HG03354 (cell line): ENCODE results near the gene AGT.

Experiments used
- ATAC-seq: cut with Tn5 transposase; IDR thresholded peaks from one replicate; pipeline ENCODE4 v1.9.1; 2021; ENCODE audit warnings: mild to moderate bottlenecking; ENCODE audit not compliant: unreplicated experiment, poor library complexity, severe bottlenecking

Gene AGT

DNA sequence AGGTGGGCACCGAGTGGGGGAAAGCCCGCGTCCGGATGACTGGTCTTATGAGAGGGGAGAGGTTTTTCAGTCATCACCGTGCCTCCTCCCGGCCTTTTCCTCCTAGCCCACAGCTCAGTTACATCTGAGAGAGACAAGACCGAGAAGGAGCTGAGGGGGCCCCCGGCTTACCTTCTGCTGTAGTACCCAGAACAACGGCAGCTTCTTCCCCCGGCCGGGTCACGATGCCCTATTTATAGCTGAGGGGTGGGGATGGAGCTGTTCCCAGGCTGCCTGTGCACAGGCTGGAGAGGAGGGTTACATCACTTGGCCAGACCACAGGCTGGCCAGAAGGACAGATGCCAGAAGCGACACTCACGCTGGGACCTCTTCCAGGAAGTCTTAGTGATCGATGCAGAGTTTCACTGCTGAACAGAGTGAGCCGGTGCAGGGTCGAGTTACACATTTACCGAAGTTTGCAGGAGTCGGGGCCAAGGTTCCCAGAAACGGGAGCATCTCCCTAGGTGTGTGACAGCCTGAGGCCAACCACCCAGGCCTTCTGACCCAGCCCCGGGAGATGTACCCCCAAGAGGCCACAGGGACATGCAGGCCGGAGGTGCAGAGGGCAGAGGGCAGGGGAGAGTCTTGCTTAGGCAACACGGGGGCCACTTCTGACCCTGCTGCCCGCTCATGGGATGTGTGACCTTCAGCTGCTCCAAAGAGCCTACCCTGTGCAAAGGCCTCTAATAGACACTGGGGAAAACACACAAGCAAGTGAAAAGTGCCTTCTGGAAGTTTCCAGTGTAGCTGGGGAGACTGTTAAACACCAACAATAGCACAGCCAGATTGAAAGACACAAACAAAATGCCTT, at the start of gene AGT:
Gene AGT (minus strand): TSS at position 208 of the 850 bp plus-strand sequence. CDS start 3,299 bp downstream, outside the sequence.
- no peak for ATAC-seq

DNA sequence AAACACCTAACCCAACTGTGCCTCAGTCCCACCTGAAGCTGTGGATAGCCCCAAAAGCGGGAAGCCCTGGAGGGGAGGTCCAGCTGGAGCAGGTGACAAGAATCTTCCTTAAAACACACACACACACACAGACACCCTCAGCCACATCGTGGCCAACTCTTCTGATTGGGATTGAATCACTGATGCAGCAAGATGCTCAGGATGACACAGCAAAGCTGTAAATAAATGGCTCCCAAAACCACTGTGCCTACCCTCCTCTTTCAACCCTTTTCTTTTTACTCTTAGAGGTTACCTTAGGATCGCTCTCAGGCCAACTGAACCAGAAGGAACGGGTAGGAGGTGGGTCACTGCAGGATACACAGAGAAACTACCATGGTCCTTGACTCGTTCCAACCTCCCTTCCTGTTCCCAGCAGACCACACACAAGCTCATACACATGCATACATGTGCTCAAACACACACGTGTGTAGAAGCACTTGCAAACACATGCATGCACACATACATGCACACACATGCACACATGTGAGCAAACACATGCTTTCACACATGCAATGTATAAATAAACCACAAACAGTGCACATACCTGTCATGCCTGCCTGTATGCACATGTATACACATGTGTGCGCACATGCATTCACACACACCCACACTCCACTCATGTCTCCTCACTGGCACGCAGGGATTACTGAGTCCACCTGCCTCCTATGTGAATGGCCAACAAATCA, 47.7 kb upstream of the AGT start:
- ATAC-seq = no peak

DNA sequence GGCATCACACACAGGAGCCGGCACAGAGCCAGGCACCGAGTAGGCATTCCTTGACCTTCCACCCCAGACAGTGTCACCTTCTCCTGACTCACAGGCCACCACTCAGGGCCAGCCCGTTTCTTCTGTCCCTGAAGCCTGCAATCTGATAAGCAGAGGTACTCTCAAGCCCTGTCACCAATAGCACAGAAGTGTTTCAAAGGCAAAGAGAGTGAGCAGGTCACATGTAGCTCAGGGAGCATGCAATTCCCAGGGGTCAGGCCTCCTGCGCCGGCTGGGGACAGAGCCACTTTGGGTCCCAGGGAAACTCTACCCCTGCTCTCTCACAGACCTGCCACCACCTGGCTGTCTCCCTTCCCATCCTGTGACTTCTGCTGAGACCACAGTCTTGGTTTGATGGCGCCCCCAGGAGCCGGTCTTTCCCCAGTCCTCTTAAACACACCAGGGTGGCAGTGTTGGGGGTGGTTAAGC, 46.5 kb upstream of the AGT start:
- no peak for ATAC-seq

DNA sequence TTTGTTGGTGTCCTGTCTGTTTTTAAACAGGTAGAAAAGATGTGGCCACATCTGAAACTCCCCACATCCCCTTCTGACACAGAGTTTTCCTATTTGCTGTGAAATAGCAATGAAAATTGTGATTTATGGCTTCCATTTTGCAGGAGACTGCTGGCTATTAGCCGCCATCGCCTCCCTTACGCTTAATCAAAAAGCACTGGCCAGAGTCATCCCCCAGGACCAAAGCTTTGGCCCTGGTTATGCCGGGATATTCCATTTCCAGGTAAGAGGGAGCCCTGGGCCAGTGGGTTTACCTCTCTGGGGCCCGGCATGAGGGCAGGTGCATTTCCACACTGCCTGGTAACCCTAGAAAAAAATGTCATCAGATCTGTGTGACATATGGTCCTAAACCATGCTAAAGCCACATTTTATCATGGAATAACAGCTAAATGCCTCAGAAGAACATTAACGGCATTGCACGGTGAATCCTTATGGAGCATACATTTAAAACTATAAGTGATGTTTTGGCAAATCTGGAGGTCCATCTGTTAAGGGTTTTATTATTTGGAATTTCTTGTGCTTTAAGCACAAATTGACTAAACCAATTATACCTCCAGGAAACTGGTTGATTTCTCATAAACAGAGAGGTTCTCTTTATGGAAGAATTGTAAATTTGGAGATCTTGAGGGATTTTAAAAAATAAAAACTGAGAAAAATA, 45.6 kb upstream of the AGT start:
- ATAC-seq = no peak

DNA sequence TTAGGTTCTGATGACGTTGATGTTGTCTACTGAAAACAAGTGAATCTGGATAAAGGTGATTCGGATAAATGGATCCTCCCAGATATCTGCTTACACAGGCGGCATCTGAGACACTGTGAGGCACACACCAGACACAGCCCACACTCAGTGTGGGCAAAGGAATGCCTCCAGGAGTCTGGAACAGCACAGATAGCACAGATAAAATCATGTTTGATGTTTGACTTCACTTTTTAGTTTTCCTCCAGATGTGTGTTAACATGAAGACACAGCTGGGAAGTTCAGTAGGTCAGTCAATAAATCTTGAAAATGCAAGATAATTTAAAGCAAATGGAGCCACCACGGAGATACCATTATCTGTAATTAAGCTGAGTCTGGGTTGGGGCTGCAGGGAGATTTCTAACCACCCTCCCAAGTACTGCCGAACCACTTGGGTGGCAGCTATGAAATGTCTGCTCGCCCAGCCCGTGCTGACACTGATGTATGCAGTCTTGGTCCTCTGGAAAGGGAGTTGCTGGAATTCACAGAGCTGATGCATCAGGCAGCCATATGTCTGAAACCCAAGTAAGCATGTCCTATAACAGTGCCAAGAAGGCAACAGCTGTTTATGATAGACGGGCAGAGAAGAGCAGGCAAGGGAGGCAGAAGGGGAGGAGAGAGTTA, 44.9 kb upstream of the AGT start:
- no peak for ATAC-seq

DNA sequence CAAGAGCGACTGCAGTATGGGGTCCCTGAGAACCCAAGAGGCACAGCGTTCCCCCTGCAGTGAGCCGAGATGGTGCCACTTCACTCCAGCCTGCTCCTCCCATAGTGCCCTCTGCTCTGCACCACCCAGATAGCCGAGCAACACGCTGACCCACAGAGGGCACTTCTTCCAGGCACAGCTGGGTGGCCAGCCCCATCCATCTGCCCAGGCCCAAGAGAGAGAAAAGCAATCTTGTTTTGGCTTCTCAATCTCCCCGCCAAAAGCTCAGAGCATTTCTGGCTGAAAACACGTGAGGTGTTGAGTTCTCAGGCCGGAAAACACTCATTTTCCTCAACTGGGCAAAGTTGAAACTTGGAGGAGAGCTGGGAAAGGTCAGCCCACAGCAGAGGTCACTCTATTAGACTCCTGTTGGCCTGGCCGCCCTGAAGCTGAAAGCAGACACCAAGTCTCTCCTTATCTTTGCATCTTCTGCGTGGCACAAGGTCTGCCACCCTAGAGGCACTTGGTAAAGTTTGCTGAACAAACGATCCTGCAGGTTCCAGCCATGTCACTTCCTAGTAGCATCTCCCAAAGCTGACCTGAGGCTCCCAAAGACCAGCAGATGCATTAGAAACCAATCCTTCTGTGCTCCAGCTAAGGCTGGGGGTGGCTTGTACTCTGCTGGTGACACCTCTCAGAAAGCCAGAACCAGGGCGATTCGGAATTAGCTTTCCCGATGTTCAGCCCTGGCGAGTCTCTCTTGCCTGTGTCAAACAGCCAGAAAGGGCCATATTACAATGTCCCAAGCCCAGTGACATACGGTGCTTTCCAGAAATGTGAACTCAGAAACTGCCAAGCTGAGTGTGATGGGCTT, 44.2 kb upstream of the AGT start:
- ATAC-seq = no peak

DNA sequence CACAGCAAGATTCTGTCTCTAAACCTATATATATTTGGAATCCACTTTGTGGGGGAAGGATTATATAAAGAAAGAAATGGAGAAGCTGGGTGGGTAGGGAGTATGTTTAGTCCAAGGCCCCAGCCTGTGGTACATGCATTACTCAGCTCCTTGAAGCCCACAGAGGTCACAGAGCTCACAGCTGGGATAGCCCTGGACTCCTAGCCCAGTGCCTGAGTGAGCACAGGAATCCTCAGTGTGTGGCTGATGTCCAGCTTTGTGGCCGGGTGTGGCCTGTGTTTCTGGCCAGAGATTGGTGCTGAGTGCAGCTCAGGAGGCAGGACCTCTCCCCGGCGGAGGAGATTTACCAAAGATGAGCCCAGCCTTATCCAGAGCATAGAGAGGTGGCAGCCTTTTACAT, 40.9 kb upstream of the AGT start:
- ATAC-seq = no peak

DNA sequence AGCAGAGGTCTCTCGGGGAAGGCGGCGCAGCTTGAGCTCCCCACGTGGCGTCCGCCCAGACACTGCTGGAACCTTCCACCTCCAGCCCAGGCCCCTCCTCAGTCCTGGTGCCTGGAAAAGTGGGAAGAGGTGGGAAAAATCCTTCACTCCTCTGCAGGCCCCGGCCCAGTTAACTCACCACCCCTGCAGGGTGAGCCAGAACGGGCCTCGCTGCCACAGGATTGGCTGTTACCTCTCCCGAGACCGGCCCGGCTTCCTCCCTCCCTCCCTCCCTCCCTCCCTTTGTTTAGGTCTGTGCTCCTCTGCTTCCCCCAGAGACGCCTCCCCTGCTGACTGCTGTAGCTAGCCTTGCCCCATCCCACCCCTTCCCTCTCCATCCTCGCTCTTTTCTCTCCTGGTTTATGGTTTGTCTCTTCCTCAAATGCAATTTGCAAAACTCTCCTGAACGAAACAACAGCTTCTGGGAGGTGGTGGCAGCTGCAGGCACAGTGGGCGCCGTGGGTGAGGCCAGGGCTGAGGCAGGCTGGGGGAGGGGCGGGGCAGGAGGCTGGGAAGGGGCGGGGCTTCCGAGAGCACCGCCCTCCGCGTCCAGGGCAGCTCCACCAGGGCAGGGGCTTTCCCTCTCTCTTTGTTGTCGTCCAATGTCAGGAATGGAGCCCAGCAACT, 39.8 kb upstream of the AGT start:
- no peak for ATAC-seq

DNA sequence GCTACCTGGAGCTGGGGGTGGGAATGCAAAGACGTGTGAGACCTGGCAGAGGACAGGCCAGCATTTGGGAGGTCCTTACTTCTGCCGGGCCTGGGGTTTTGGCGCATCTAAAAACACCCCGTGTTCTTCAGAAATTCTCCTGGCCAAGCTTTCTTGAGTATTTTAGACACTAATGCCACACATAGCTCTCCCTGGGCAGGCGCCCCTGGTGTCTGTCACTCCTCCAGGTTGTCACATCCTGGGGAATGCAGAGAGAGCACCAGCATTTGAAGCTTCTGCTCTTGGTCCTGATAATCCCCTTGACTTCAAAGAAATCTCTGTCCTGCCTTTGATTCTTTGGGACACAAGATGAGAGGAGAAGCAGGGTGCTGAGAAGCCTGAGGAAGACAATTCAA, 39.3 kb upstream of the AGT start:
- ATAC-seq = no peak

DNA sequence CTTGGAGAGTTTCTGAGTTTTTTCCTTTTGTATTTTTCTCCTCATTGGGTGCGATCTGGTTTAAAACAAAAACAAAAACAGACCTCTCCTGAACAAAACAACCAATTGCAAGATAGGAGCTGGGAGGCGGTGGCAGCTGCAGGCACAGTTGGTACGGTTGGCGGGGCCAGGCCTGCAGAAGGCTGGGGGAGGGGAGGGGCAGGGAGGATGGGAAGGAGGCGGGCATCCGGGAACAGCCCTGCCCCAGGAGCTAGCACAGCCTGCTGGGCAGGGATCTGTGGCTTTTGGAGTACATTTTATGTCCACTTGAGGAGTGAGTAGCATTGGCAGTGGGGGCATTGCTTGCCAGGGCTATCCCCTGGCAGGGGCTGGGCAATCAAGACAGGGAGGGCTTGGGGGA, 38.5 kb upstream of the AGT start:
- ATAC-seq = no peak

DNA sequence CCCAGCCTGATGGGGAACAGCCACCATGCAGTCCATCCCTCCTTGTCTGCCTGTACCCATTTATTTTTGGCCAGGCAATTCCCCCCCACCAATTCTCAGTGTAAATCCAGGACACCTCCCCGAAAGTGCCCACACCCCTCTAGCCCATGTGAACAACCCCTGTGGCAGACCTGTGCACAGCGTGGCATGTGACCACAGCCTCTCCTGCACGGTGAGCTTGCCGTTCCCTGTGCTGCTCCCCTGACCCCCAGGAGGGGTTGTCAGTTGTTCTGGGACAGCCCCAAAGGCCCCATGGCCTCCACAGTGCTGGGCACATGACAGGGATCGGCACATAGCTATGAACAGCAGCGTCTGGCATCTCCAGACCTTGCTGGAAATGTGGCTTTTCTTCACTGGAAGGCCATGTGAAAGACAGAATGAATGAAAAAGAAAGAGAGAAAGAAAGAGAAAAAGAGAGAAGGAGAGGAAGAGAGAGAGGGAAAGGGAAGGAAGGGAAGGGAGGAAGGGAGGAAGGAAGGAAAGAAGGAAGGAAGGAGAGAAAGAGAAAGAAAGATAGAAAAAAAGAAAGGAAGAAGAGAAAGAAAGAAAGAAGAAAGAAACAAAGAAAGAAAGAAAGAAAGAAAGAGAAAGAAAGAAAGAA, 37.2 kb upstream of the AGT start:
- ATAC-seq = no peak

DNA sequence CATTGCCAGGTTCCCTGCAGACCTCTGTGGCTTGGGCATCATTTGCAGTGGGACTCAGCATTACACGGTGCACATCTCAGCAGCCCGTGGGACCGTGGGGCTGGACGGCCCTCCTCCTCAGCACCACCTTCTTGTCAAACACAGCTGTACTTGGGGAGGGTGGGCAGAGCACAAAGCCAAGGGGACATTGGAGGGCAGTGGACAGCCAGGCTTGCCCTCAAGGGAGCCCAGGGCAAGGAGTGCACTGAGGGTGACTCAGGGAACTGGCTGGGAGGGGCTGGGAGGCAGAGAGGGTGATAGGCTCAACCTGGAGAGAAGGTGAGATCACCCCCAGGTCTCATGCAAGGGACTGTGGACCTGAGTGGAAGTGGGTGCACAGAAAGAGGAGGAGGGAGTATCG, 36.7 kb upstream of the AGT start:
- no peak for ATAC-seq

DNA sequence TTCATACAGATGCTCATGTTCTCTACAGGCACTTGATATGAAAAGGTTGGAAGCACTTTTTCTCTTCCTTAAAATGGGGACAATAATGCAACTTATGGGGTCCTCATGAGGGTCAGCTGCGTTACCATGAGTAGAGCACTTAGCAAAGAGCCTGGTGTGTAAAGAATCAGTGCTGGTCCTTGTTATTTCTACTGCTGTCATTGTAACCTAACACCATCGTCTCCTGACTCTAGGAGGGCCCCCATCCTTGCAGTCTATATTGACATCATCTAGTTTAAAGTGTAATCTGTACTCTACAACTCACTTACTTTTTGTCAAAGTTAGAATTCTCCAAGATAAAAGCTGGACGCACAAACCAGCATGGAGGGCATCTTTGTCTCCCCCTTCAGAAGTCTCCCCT, 35.7 kb upstream of the AGT start:
- ATAC-seq = no peak

DNA sequence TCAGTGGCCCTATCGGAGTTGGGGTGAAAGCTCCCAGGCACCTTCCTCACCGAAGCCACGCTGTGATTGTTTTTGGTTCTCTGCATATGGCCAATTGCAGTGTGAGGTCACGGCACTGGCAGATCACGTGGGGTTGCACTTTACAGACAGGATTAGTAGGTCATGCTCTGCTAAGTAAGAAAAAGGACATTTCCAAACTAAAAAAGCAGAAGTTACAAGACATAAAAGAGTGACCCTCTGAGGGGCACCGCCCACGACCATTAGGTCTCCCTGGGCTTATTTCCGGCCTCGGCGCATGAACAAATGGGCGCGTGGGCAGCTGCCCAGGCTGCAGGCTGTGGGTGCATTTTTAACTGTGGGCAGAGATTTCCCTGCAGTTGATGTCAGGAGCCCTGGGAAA, 35.2 kb upstream of the AGT start:
- ATAC-seq = no peak

DNA sequence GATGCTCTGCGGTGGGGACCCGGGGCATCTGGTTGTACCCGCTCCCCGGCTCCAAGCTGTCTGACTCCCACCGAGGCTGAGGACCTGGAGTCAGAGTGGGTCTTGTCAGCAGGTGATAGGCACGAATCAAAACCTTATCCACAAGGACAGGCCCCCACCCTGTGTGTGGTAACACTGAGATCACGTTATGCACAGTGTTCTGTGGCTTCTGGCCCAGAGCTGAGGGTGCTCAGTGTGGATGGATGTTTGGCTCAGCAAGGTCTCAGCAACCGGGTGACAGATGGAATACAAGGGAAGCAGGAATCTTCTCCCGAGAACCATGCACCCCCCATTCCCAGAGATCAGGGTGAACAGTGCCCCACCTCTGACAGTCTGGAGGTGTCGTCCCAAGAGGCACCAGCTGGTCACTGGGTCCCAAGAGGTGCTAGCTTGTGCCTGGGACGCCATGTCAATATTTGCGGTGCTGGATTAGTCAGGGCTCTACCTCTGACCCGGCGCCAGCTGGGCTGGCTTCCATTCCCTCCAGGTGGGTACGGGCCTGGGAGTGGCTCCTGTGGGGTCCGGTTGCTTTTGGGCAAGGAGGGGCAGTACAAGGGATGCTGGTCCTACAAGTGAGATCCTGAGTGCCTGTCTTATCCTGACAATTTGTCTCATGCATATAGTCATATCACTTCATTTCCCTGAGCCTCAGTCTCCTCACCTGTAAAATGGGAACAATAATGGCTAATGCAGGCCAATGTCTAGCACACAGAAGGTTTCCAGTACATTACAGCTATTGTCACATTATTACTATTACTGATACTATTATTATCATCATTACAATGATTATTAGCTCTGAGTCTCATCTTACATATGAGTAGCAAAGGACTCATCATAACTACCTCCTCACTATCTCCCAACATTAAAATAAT, 34.2 kb upstream of the AGT start:
- no peak for ATAC-seq

DNA sequence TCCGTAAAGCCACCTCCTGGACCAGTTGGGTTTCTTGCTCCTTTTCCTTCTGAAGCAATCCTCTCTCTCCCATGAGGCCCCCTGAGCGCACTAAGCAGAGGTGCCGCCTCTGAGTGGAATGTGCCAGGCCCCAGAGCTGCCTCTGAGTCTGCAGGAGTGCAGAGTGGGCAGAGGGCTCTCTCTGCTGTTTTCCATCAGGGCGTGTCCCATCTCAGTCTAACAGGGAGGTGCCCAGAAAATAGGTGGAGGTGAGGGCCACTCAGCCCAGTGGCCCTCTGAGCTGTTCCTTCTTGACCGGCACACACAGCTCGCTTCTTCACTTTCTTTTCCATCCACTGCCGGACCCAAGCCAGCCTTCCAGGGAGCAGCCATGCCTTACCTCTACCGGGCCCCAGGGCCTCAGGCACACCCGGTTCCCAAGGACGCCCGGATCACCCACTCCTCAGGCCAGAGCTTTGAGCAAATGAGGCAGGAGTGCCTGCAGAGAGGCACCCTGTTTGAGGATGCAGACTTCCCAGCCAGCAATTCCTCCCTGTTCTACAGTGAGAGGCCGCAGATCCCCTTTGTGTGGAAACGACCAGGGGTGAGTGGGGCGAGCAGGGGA, 33.3 kb upstream of the AGT start, which contains the start of gene CAPN9:
Gene CAPN9 (plus strand): TSS at position 262 of the 604 bp plus-strand sequence. CDS start 109 bp downstream, at position 371.
- ATAC-seq = no peak

DNA sequence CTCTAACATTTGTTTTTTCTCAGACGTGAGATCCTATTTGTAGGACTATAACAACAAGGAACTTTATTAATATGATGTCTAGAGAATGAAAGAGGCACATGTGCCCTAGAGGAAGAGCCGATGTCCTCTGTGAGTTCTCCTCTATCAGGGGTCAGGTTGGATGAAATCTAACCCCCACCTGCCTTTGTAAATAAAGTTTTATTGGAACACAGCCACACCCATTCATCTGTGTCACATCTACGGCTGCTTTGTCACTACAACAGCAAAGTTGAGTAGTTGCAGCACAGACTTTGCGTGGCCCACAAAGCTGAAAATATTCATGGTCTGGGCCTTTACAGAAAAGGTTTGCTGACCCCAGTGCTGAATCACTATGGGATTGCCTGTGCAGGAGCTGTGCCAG, 32.7 kb upstream of the AGT start:
- ATAC-seq = no peak
